ENCODE measurements around the gene EPN3.

EPN3 gene

GRCh38 chr17:50572541-50572940 is 40.0 kb downstream of the EPN3 start:
- DNase-seq: no peak

GRCh38 chr17:50573866-50574611 is 41.5 kb downstream of the EPN3 start:
- no peak for DNase-seq

- DNase-seq: no peak
Measured at GRCh38 chr17:50575581-50576210, 43.2 kb downstream of the EPN3 start.

- no peak for DNase-seq
Measured at GRCh38 chr17:50576864-50577263, 44.3 kb downstream of the EPN3 start.

GRCh38 chr17:50577451-50577954 is 45.0 kb downstream of the EPN3 start:
- no peak for DNase-seq

GRCh38 chr17:50578173-50578572 is 45.6 kb downstream of the EPN3 start:
- no peak for DNase-seq

GRCh38 chr17:50579399-50579798 is 46.9 kb downstream of the EPN3 start:
- DNase-seq: no peak

GRCh38 chr17:50580646-50581045 is 48.1 kb downstream of the EPN3 start:
- DNase-seq: no peak

GRCh38 chr17:50581316-50581715 is 48.8 kb downstream of the EPN3 start:
- DNase-seq: no peak

- DNase-seq: no peak
Measured at GRCh38 chr17:50582741-50583140, 50.2 kb downstream of the EPN3 start.

- no peak for DNase-seq
Measured at GRCh38 chr17:50583641-50584040, 51.1 kb downstream of the EPN3 start.

- no peak for DNase-seq
Measured at GRCh38 chr17:50584116-50584515, 51.6 kb downstream of the EPN3 start.

- DNase-seq: no peak
Measured at GRCh38 chr17:50584749-50585148, 52.2 kb downstream of the EPN3 start.

GRCh38 chr17:50585346-50585745 is 52.8 kb downstream of the EPN3 start:
- DNase-seq: no peak

- no peak for DNase-seq
Measured at GRCh38 chr17:50585891-50586290, 53.4 kb downstream of the EPN3 start.

- DNase-seq: no peak
Measured at GRCh38 chr17:50586421-50587247, 54.1 kb downstream of the EPN3 start.

GRCh38 chr17:50587571-50587970 is 55.0 kb downstream of the EPN3 start:
- no peak for DNase-seq

GRCh38 chr17:50588391-50589049 is 56.0 kb downstream of the EPN3 start:
- no peak for DNase-seq

- DNase-seq: no peak
Measured at GRCh38 chr17:50589095-50589705, 56.7 kb downstream of the EPN3 start.

GRCh38 chr17:50590946-50591737 is 58.6 kb downstream of the EPN3 start:
- DNase-seq: no peak

GRCh38 chr17:50593321-50593720 is 60.8 kb downstream of the EPN3 start:
- no peak for DNase-seq

All from CD4-positive, alpha-beta T cell treated with Interleukin-21 for 1 hour (primary cell).